Activated CD8-positive, alpha-beta memory T cell treated with anti-CD3 and anti-CD28 coated beads, Interleukin-2, amount 50 U/mL, for 48 hours (primary cell): ENCODE results near the gene MTG1.
"Not testable (repeated sequence)": the region's sequence is repeated elsewhere in the genome, so short reads cannot be mapped to it uniquely, and the experiment has no call there.

Experiments used
- DNase-seq: peaks from one replicate; pipeline ENCODE4 v3.0.0-alpha.2; 2020

The MTG1 gene

DNA sequence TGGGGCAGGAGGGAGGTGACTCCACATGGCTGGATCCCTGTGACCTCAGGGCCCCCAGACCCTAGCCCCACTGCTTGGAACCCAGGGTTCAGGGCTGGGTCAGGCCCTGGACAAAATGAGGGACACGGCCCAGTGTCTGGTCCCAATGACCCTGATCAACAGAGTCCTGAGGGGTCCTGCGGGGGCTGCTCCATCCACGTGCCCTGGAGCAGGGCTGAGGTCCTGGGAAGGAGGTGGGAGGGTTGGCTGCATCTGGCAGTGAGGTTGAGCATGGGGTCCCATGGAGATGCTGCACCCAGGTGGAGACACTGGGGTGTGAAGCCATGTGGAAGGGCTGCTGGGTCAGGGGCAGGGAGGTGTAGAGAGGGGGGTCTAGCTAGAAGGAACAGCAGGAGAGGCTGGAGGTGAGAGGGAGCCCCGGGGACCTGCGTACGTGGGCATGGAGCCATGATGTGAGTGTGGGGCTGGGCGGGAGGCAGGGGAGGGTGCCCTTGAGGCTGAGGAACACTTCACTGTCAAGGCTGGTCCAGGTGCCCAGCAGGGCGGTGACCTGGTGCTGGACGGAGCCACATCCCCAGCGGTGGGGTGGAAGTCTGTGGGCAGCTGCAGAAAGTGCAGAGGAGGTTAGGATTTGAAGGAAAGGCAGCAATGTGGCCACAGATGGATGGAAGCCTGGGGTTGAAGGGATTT, 60.4 kb downstream of the MTG1 start:
- DNase-seq = no peak

DNA sequence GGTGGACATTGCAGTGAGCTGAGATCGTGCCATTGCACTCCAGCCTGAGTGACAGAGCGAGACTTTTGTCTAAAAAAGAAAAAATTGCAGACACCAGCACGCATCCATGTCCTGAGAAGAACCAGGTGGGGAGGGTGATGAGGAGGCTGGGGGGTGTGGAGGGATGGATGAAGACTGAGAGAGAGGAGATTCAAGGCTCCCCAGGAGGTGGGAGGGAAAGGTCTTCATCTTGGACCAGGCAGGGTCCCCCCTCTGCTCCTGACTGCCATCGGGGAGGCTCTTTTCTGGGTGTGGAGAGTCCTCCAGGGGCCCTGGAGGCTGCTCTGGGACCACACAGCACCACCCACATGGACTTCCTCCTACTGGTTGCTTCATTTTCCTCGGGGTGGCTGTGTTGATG, 61.2 kb downstream of the MTG1 start:
- no peak for DNase-seq

DNA sequence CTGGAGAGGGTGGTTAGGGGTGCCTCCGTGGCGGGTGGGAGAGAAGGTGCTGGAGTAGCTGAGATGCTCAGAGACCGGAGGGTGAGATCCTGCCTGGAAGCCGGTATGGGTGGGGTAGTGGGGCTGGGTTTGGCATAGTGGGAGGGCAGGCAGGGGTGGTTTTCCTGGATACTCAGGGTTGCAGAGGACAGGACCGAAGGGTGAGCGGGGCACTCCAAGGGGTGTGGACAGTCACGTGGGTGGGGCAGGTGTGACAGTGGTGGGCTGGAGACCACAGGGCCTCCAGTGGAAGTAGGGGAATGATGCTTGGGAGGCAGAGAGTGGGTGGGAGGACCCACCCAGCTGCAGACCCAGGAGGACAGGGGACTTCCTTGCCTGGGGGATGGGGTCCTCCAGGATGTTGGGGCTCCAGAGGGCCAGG, 61.7 kb downstream of the MTG1 start:
- DNase-seq = no peak

DNA sequence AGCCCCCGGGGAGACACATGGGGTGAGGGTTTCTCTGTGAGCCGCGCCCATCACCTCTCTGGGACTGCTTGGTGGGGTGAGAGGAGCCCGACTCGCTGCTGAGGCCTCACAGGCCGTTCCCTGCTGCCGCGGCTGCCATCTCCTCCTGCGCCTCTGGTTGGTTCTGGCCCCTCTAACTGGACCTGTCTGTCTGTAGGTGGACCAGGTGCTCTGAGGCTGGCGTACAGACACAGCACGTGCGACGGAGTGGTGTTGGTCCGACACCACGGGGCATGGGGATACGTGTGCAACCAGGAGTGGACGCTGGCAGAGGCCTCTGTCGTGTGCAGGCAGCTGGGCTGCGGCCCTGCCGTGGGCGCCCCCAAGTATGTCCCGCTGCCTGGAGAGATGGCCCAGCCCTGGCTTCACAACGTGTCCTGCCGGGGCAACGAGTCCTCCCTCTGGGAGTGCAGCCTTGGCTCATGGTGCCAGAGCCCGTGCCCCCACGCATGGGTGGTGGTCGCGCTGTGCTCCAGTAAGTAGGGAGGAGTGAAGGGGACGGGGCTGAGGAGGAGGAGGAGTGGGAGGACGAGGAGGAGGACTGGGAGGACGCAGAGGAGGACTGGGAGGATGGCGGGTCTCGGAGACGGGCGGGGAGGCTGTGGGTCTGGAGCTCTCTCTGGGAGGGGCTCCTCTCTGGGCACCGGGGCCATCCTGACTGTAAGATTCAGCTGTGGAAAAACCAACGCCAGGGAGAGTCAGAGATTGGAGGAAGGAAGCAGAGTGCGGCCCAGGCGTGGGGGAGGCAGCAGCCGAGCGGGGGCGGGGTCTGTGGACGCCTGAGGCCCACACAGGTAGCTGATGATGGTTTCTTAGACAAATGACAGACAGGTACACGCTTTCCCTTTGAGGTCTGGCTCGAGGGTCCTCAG, 62.3 kb downstream of the MTG1 start:
- DNase-seq = no peak

DNA sequence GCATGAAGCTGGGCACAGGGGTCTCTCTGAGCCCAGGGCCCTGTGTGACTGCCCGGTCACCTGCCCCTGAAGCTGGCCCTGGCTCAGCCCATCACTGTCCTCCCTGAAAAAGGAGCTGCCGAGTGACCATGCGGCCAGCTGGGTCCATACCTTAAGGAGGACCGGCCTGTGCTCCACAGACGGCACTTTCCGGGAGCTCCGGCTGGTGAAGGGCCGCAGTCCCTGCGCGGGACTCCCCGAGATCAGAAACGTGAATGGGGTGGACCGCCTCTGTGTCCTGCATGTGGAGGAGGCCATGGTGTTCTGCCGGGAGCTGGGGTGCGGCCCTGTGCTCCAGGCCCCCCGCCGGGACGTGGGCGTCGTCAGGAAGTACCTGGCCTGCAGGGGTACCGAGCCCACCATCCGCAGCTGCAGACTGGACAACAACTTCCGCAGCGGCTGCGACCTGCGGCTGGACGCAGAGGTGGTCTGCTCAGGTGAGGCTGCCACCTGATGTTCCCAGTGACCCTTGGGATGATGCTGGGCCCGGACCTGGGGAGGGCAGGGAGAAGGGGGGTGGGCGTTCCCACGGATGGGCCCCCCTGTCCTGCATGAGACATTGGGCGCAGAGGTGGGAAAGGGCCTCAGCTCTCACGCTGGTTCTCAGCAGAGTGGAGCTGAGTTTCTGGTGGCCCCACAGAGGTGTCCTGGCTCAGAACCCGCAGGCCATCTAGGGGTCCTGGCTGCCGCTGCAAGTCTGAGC, 63.3 kb downstream of the MTG1 start:
- no peak for DNase-seq

DNA sequence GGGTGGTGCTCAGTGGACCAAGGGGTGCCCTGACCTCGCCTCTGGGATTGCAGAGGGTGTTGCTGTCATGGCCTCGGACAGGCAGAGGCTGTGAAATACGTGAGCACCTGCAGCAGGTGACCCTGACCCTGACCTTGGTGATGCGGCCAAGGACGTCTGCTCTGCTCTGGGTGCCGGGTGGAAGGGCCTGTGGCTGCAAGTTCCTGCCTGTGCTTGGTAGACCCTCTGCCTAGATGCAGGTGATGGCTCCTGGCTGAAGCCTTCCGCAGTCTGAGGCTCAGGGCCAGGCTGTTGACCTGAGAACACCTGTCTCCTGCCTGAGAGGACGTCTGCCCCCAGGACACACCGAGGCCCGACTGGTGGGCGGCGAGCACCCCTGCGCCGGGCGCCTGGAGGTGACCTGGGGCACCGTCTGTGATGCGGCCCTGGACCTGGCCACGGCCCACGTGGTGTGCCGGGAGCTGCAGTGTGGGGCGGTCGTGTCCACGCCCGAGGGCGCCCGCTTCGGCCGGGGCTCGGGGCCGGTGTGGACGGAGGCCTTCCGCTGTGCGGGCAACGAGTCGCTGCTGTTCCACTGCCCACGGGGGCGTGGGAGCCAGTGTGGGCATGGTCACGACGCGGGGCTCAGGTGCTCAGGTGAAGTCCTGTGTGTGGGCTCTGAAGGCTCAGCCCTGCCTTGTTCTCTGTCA, 64.2 kb downstream of the MTG1 start:
- no peak for DNase-seq

DNA sequence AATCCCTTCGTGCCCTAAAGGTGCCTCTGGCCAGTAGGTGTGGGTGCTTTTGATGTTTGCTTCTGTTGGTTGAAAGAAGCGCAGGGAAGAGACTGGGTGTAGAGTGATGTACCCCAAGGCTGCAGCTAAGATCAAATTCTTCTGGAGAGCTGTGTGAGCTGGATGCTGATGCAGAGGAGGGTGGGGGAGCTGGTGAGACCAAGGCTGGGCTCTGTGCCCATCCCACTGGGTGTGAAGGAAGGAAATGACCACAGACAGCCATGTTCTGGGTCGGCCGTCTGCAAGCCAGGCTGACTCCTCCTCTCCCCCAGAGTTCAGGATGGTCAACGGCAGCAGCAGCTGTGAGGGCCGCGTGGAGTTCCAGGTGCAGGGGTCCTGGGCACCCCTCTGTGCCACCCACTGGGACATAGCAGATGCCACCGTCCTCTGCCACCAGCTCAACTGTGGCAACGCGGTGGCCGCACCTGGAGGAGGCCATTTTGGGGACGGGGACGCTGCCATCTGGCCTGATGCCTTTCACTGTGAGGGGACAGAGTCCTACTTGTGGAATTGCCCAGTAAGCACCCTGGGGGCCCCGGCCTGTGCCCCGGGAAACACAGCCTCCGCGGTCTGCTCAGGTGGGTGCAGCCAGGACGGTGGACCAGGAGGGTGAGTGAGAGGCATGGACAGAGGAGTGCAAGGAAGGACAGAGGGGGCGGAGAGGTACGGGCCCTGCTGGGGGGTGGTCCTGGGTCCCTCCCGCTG, 64.9 kb downstream of the MTG1 start:
- DNase-seq = no peak

DNA sequence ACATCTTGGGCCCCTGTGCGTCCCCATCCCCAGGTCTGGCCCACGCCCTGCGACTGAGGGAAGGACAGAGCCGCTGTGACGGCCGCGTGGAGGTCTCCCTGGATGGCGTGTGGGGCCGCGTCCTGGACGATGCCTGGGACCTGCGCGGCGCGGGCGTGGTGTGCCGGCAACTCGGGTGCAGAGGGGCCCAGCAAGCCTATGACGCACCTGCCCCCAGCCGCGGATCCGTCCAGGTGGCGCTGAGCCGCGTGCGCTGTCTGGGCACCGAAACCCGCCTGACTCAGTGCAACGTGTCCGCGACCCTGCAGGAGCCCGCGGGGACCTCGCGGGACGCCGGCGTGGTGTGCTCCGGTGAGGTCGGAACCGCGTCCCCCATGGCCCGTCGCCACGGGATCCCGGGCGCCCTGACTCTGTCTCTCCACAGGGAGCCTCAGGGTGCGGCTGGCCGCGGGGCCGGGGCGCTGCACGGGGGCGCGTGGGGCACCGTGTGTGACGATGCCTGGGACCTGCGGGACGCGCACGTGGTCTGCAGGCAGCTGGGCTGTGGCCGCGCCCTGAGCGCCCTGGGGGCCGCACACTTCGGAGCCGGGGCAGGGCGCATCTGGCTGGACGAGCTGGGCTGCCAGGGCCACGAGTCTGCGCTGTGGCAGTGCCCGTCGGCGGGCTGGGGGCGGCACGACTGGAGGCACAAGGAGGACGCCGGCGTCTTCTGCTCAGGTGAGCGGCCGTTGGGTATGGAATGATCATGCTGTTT, 65.7 kb downstream of the MTG1 start:
- no peak for DNase-seq

DNA sequence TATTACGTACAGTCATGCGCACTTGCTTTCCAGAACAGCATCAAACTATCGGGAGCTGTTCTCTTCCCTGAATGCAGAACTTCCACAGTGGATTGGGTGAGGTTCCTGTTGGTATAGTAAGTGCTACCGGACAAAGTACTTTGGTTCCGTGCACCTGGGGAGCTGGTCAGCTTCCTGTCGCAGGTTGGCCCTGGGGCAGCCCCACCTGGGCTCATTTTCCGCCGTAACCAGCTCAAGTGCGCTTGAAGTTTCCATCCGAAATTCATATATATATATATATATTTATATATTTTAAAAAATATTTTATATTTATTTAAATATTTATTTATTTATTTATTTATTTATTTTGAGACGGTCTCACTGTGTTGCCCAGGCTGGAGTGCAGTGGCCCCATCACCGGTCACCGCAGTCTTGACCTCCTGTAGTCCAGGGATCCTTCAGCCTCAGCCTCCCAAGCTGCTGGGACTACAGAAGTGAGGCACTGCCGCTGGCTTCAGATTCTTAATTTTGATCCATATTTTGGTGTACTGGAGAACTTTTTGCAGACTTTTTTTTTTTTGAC, 66.3 kb downstream of the MTG1 start:
- DNase-seq = no peak

DNA sequence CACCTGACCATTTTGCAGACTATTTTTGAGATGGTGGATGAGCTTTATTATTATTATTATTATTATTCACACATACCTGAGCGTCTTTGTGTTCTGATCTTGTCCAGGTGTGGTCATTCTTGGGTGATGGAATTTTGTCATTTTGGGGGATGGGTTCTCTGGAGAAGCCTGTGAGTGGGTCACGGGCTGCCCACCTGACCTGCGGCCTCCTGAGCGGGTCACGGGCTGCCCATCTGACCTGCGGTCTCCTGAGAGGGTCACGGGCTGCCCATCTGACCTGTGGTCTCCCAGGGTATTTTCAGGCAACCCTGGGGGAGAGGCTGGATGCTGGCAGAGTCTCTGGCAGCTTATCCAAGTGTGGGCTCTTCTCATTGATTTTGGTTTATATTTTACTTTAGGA, 67.1 kb downstream of the MTG1 start:
- DNase-seq = no peak

DNA sequence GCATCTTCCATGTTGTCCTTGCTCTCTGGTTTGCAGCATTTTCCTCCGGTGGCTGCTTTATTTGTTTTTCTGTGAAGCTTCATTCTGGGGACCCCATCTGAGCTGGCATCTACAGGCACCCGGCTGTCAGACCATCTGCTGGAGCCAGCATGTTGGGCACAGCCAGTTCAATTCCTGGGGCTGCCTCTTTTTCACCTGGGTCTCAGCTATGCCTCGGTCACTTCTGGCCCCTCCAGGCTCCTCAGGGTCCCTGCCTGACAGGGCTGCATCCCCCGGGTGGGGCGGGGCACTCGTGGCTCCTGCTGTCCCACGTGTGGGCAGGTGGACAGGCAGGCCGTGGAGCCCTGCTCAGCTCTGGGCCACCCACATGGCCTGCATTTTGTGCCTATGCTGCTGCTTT, 67.9 kb downstream of the MTG1 start:
- no peak for DNase-seq

DNA sequence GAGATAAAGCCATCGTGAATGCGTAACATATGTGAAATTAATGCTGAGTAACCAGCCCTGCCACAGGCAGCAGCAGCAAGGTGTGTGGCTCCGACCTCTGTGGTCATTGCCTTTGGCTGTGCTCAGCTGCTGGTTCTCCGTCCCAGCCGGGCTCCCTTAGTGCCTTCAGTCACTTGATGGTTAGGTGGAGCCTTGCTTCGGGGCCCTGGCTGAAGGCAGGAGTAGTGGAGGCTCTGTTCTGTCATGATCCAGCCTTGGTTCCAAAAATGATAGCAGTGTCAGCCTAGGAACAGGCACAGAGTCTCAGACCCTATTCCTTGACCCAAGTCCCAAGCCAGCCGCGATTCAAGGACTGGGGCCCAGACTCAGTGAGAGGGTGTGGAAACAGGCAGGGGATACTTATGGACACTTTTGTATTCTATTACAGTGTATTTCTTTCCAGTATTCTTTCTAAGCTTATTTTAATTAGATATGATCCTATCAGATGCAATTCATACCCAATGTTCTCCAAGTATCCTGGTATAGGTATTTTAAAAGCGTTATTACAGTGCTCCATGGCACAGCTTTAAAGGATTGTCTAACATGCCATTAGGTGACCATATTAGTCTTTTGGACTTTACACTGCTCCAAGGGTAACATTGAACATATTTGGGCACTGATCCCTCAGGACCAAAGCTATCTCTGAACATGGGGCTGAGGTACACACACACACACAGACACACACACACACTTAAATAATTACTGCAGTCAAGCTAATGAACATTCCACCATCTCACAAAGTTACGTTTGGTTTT, 68.8 kb downstream of the MTG1 start:
- DNase-seq = no peak

DNA sequence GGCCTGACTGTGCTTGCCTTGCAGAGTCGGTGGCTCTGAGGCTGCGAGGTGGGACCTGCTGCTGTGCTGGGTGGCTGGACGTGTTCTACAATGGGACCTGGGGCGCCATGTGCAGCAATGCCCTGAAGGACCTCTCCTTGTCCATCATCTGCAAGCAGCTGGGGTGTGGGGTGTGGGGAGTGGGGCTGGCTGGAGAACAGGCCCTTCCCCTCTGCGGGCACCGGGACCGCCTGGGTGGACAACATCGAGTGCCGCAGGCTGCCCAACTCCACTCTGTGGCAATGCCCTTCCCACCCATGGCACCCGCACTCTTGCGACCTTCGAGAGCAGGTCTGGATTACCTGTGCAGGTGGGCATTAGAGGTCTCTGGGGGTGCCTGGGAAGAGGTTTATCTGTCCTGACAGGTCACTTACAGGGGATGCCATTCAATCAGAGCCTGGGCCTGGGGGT, 70.7 kb downstream of the MTG1 start:
- no peak for DNase-seq

DNA sequence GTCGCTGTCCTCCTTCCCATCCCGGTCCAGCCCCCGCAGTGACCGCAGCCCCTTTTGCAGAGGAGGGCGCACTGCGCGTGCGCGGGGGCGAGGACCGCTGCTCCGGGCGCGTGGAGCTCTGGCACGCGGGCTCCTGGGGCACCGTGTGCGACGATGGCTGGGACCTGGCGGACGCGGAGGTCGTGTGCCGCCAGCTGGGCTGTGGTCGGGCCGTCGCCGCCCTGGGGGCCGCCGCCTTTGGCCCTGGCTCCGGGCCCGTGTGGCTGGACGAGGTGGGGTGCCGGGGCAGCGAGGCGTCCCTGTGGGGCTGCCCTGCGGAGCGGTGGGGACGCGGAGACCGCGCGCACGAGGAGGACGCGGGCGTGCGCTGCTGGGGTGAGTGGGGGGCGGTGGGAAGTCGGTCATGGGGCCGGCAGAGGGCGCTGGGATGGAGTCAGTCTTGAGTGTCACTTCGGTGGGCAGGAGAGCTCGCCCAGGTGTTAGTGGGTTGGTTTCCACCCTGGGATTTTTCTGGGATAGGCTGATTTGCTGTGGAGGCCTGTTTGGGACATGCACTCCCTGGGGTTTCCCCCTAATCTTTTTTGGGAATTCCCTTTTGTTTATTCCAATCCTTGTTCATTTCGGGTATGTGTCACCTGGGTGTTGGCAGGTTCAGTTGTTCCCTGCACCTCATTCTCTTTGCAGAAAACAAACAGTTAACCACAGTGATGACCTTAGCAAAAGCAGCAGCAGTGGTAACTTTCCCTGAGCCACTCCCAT, 71.4 kb downstream of the MTG1 start:
- no peak for DNase-seq

DNA sequence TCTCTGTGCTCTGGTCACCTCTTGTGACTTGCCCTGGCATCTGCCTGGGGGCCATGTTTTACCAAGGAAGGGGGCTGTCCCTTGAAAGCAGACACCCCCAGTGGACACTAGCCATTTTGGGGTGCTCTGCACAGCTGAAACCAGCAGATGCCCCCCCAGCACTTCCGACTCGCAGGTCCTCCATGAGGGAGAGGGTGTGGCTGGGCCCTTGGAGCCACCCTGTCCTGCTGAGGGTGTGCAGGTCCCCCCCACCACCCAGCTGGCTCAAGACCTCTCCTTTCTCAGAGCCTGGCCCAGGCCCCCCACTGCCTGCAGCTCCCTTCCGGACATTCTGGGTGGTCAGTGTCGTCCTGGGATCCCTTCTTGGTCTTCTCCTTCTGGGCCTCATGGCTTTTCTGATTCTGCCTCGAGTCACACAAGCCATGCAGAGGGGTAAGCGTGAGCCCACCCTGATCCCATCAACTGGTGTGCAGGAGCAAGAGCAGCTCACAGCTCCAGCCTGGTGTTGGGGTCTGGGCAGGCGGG, 72.1 kb downstream of the MTG1 start:
- no peak for DNase-seq

DNA sequence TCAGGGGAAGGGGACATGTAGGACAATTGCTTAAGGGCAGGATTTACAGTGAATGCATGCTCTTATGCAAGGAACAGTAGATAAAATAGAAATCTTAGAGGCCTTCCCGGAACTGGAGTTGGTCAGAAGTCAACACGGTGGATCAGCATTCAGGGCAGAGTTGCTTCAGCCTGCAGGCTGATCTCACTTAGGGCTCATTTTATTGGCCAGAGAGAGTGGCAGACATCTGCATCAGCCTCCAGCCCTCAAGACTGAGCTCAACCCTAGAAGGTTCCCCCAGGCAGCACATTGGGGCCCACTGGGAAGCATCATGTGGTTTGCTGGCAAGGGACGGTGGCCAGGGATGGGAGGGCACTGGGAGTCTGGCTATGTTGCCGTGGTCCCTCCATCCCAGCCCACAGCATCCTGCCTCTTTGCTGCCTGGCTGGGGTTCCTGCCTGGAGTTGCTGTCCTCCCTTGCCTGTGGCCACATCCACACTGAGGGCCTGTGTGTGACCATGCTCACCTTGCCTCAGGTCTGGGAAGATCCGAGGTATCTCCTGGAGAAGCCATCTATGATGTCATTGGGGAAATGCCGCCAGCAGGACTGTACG, 72.8 kb downstream of the MTG1 start:
- DNase-seq = no peak

DNA sequence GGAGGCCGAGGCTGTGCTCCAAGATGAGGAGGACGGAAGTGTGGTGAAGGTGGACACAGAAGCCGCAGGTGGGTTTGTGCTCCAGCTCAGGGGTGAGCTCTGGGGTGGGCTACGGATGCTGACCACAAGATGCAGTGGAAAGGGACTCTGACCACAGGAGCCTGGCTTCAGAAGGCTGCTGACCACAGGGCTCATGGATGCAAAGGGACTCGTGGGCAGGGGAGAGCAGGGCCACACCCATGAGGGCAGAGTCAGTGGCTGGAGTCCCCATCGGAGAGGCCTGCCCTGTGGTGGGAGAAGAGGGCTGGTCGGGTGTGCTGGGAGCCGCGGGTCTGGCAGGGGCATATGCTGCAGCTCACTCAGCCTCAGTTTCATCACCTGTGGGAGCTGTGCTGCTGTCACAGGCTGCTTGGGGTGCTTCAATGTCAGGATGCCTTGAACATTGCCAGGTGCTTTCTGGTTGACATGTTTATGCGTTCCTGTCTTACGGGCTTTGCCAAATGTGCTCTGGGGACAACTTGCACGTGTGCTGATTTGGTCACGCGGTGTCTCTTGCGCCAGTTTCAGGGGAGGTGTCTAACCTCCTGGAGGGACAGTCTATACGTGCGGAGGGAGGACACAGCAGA, 73.4 kb downstream of the MTG1 start:
- no peak for DNase-seq

DNA sequence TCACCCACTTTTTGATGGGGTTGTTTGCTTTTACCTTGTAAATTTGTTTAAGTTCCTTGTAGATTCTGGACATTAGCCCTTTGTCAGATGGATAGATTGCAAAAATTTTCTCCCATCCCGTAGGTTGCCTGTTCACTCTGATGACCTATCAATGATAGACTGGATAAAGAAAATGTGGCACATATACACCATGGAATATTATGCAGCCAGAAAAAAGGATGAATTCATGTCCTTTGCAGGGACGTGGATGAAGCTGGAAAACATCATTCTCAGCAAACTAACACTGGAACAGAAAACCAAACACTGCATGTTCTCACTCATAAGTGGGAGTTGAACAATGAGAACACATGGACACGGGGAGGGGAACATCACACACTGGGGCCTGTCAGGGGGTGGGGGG, 75.2 kb downstream of the MTG1 start:
- DNase-seq = not testable (repeated sequence)
